ENCODE measurements around the gene PHAF1. TPM values are rescaled to one million over a fixed set of nuclear protein-coding genes. Genes with fewer than 3 reads are reported as not detected.

The PHAF1 gene
- total RNA-seq, 1 experiment from 2014 or later: 34.4 TPM

DNA sequence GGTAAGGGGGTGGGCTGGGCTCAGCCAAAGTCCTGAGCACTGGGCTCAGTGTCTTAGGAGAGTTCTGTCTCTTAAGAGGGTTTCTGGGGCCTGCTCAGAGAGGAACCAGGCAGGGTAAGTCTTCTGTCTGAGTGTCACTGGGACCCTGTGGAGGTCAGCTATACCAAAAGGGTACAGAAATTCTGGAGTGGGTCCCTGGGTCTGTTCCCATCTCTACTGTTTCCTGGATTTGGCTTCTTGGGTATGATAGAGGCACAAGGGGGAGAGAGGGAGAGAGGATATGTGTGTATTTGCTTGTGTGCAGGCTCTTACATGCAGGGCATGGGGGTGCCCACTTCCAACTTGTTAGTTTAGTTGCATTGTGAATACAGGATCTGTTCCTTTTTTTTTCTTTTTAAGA lies 83.8 kb downstream of the PHAF1 start:
- CTCF ChIA-PET: interaction anchor here (1.1 kb wide), 1 partner anchor 232 kb away, joined by 3 read pairs; the partner anchor contains the start of gene CES3
- BruUV-seq (replicated peaks): no TSS peak
- intact Hi-C loops (cut with micrococcal nuclease; ENCODE audit: unreplicated experiment): loop anchor here (2.0 kb wide), 1 partner anchor 53 kb away; the partner anchor contains the start of gene FHOD1
- no peaks in the 10 kb centered on the region for H3K9me3 ChIP-seq
- peaks cover 24% of the 10 kb centered on the region for H3K4me1 ChIP-seq
- H3K36me3 ChIP-seq (ENCODE audit: control insufficient read depth, insufficient read depth, low read length): peaks cover 13% of the 10 kb centered on the region
- peak overlapping the region; percentile 90 for H3K4me3 ChIP-seq (ENCODE audit: low read depth, low read length)
- DNase-seq: no peak
- peaks cover 25% of the 10 kb centered on the region for H3K4me1 Mint-ChIP-seq (ENCODE audit: low read depth, unreplicated experiment)
- peak overlapping the region; percentile 25 for H3K27ac Mint-ChIP-seq (ENCODE audit: unreplicated experiment)
- no peaks in the 10 kb centered on the region for H3K27me3 Mint-ChIP-seq (ENCODE audit: insufficient read depth, unreplicated experiment)
- TF ChIP-seq CTCF (IDR thresholded peaks at IDR 0.05; ENCODE audit: insufficient read depth in 1 of 2, low read depth in 1 of 2, low read length in 1 of 2, severe bottlenecking in 1 of 2, unreplicated experiment in 1 of 2): no peak
- H3K36me3 Mint-ChIP-seq (ENCODE audit: insufficient read depth, unreplicated experiment): peaks cover 54% of the 10 kb centered on the region
- POLR2A ChIA-PET: interaction anchor here (0.5 to 1.2 kb wide), 2 partner anchors 34 to 54 kb away, joined by 3 read pairs; partner anchors contain the start of gene FHOD1
- no peaks in the 10 kb centered on the region for H3K27me3 ChIP-seq (replicated peaks; ENCODE audit: control insufficient read depth, insufficient read depth, low read length)
- H3K4me3 Mint-ChIP-seq (ENCODE audit: unreplicated experiment): peak overlapping the region; percentile 77
- no peaks in the 10 kb centered on the region for H3K9me3 Mint-ChIP-seq (ENCODE audit: unreplicated experiment)

DNA sequence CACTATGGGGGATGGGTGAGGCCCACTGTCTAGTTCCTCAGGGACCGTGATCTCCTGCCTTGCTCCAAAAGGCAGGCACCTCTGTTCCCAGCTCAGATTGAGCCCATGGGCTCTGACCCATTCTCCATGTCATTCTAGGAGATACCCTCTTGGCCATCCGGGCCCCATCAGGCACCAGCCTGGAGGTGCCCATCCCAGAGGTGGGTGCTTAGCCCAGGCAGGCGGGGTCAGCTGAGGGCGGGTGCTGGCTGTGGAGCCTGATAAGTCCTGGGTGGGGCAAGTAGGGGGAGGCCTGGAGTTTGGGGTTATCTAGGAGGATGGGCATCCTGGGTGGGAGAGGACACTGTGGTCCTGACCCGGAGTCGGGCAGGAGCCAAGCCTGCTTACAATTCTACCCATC lies 84.5 kb downstream of the PHAF1 start:
- peak overlapping the region; percentile 25 for H3K27ac Mint-ChIP-seq (ENCODE audit: unreplicated experiment)

GRCh38 chr16:67195676-67196075 lies 85.9 kb downstream of the PHAF1 start:
- Mint-ChIP-seq H3K4me3 (ENCODE audit: unreplicated experiment) (no peak overlapping the region), H3K27me3 (ENCODE audit: insufficient read depth, unreplicated experiment) (no peaks in the 10 kb centered on the region), H3K4me1 (ENCODE audit: low read depth, unreplicated experiment) (peaks cover 32% of the 10 kb centered on the region), H3K9me3 (ENCODE audit: unreplicated experiment) (no peaks in the 10 kb centered on the region), H3K27ac (ENCODE audit: unreplicated experiment) (no peak overlapping the region), H3K36me3 (ENCODE audit: insufficient read depth, unreplicated experiment) (peaks cover 68% of the 10 kb centered on the region)
- no peaks in the 10 kb centered on the region for H3K9me3 ChIP-seq
- BruUV-seq (replicated peaks): no TSS peak
- intact Hi-C loops (cut with micrococcal nuclease; ENCODE audit: unreplicated experiment): no loop called here
- CTCF ChIA-PET: interaction anchor here (1.0 kb wide), 1 partner anchor 10 kb away, joined by 6 read pairs; no protein-coding TSS in a partner anchor
- H3K4me1 ChIP-seq: peaks cover 35% of the 10 kb centered on the region
- no peaks in the 10 kb centered on the region for H3K27me3 ChIP-seq (replicated peaks; ENCODE audit: control insufficient read depth, insufficient read depth, low read length)
- no peak for DNase-seq
- peaks cover 13% of the 10 kb centered on the region for H3K36me3 ChIP-seq (ENCODE audit: control insufficient read depth, insufficient read depth, low read length)
- POLR2A ChIA-PET: no interaction called here
- TF ChIP-seq CTCF (IDR thresholded peaks at IDR 0.05; ENCODE audit: insufficient read depth in 1 of 2, low read depth in 1 of 2, low read length in 1 of 2, severe bottlenecking in 1 of 2, unreplicated experiment in 1 of 2): no peak
- no peak overlapping the region for H3K4me3 ChIP-seq (ENCODE audit: low read depth, low read length)

More for the DNA sequence above, 84.5 kb downstream of the PHAF1 start:
- Histone ChIP-seq H3K4me3 (ENCODE audit: low read depth, low read length) (no peak overlapping the region), H3K36me3 (ENCODE audit: control insufficient read depth, insufficient read depth, low read length) (peaks cover 13% of the 10 kb centered on the region), H3K4me1 (peaks cover 28% of the 10 kb centered on the region), H3K9me3 (no peaks in the 10 kb centered on the region), H3K27me3 (replicated peaks; ENCODE audit: control insufficient read depth, insufficient read depth, low read length) (no peaks in the 10 kb centered on the region)
- TF ChIP-seq CTCF (IDR thresholded peaks at IDR 0.05; ENCODE audit: insufficient read depth in 1 of 2, low read depth in 1 of 2, low read length in 1 of 2, severe bottlenecking in 1 of 2, unreplicated experiment in 1 of 2): no peak
- intact Hi-C loops (cut with micrococcal nuclease; ENCODE audit: unreplicated experiment): no loop called here
- Mint-ChIP-seq H3K27me3 (ENCODE audit: insufficient read depth, unreplicated experiment) (no peaks in the 10 kb centered on the region), H3K36me3 (ENCODE audit: insufficient read depth, unreplicated experiment) (peaks cover 56% of the 10 kb centered on the region), H3K4me1 (ENCODE audit: low read depth, unreplicated experiment) (peaks cover 25% of the 10 kb centered on the region), H3K4me3 (ENCODE audit: unreplicated experiment) (peak overlapping the region; percentile 77), H3K9me3 (ENCODE audit: unreplicated experiment) (no peaks in the 10 kb centered on the region)
- ChIA-PET POLR2A (interaction anchor here (0.5 kb wide), 1 partner anchor 35 kb away, joined by 3 read pairs; no protein-coding TSS in a partner anchor), CTCF (no interaction called here)
- DNase-seq: no peak
- BruUV-seq (replicated peaks): no TSS peak

Data from Caco-2 (cell line).